Fibroblast of pulmonary artery (primary cell): Measurements from ENCODE around the gene PSMD9.

Experiments used
- DNase-seq: peaks from one replicate; pipeline ENCODE4 v3.0.0-alpha.2; 2010; ENCODE audit warnings: low read depth
- H3K4me3 ChIP-seq: replicated peaks from 2 replicates; pipeline ENCODE4 v1.5.1; 2011; ENCODE audit warnings: low read depth, mild to moderate bottlenecking, control low read depth, low read length, moderate library complexity
- TF ChIP-seq, protein P1 (sequence below): IDR thresholded peaks from 2 replicates; pipeline ENCODE4 v1.5.1; 2011; ENCODE audit warnings: mild to moderate bottlenecking, control low read depth, low read length, inconsistent platforms; ENCODE audit errors: missing control alignments

The PSMD9 gene

DNA sequence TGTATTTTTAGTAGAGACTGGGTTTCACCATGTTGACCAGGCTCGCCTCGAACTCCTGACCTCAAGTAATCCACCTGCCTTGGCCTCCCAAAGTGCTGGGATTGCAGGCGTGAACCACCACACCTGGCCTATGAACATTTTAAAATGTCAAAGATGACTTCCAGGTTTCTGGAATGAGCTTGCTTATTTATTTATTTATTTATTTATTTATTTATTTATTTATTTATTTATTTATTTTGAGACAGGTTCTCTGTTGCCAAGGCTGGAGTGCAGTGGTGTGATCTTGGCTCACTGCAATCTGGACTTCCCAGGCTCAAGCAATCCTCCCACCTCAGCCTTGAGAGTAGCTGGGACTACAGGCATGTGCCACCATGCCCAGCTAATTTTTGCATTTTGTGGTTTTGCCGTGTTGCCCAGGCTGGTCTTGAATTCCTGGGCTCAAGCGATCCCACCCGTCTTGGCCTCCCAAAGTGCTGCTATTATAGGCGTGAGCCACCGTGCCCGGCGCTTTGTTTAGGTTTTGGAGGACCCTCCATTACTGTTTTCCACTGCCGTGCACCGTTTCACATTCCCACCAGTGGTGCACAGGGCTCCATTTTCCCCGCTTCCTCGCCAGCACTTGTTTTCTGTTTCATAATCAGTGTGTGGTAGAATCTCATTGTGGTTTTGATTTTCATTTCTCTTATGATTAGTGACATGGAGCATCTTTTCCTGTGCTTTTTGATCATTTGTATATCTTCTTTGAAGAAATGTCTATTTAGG, 23.4 kb downstream of the PSMD9 start:
- TF ChIP-seq, protein P1, sequence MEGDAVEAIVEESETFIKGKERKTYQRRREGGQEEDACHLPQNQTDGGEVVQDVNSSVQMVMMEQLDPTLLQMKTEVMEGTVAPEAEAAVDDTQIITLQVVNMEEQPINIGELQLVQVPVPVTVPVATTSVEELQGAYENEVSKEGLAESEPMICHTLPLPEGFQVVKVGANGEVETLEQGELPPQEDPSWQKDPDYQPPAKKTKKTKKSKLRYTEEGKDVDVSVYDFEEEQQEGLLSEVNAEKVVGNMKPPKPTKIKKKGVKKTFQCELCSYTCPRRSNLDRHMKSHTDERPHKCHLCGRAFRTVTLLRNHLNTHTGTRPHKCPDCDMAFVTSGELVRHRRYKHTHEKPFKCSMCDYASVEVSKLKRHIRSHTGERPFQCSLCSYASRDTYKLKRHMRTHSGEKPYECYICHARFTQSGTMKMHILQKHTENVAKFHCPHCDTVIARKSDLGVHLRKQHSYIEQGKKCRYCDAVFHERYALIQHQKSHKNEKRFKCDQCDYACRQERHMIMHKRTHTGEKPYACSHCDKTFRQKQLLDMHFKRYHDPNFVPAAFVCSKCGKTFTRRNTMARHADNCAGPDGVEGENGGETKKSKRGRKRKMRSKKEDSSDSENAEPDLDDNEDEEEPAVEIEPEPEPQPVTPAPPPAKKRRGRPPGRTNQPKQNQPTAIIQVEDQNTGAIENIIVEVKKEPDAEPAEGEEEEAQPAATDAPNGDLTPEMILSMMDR, result no peak
- no peak overlapping the region for H3K4me3 ChIP-seq
- no peak for DNase-seq

DNA sequence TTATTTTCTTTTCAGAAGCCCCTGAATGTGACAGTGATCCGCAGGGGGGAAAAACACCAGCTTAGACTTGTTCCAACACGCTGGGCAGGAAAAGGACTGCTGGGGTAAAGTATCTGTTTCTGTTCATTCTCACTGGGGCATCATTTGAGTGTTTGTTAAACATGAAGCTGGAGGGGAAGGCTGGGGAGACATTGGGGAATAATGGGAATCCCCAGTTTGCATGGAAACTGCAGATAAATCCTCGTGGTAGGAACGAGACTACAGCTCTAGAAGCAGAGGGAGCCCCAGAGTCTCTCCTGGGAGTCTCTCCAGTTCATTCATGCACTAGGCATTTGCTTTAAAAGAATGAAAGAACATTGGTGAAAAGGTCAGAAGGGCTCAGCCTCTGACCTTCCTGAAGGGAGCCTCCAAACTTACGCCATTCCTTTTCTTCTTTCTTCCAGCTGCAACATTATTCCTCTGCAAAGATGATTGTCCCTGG, 27.3 kb downstream of the PSMD9 start:
- H3K4me3 ChIP-seq, result no peak overlapping the region
- DNase-seq, result peak; percentile 29
- TF ChIP-seq, protein P1, result no peak

- TF ChIP-seq, protein P1, result peak; percentile 50
These were observed 28.1 kb downstream of the PSMD9 start for GRCh38 chr12:121916719-121917118.

GRCh38 chr12:121917950-121918678, 29.5 kb downstream of the PSMD9 start, which contains the start of gene CFAP251:
CFAP251 (plus strand) TSS chr12:121918592; CDS start chr12:121921306, 2,714 bp downstream.
- H3K4me3 ChIP-seq, result no peak within 1 kb of the TSS
- TF ChIP-seq, protein P1, result peak; percentile 35
- peak; percentile 63 for DNase-seq

More at GRCh38 chr12:121916719-121917118, 28.1 kb downstream of the PSMD9 start:
- no peak overlapping the region for H3K4me3 ChIP-seq
- peak; percentile 68 for DNase-seq

DNA sequence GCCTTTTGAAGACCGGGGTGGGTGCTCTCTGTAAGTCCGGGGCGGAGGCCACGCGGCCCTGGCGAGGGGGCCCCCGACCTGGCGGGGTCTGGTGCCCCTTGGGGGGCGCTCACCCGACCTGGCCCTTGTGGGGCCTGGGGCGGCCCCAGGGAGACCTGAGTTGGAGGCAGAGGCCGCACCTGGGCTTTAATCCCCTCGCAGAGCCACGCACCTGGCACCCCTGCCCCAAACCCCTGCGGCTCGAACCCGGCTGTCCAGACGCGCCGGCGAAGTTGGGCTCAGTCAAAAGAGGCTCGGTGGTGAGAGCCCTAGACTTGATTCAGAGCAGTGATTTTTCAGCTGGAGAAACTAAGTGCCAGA, 30.1 kb downstream of the PSMD9 start:
- no peak overlapping the region for H3K4me3 ChIP-seq
- no peak for DNase-seq
- TF ChIP-seq, protein P1, result no peak

- no peak for DNase-seq
- H3K4me3 ChIP-seq, result no peak overlapping the region
- TF ChIP-seq, protein P1, result no peak
These were observed 32.5 kb downstream of the PSMD9 start for GRCh38 chr12:121921066-121921465.

- TF ChIP-seq, protein P1, result no peak
These were observed 36.7 kb downstream of the PSMD9 start for GRCh38 chr12:121925358-121925695.

More at GRCh38 chr12:121925358-121925695, 36.7 kb downstream of the PSMD9 start:
- peak; percentile 59 for DNase-seq
- H3K4me3 ChIP-seq, result no peak overlapping the region
